ENCODE measurements around the gene JUND.
"Not testable (repeated sequence)": the region's sequence is repeated elsewhere in the genome, so short reads cannot be mapped to it uniquely, and the experiment has no call there.

The JUND gene

GRCh38 chr19:18281082-18282020 is at the start of gene JUND:
TSS of gene JUND (minus strand) at chr19:18281622. CDS start at chr19:18281484, 138 bp downstream.
- peak; percentile 96 for DNase-seq

GRCh38 chr19:18330868-18331267 is 49.4 kb upstream of the JUND start:
- no peak for DNase-seq

DNA sequence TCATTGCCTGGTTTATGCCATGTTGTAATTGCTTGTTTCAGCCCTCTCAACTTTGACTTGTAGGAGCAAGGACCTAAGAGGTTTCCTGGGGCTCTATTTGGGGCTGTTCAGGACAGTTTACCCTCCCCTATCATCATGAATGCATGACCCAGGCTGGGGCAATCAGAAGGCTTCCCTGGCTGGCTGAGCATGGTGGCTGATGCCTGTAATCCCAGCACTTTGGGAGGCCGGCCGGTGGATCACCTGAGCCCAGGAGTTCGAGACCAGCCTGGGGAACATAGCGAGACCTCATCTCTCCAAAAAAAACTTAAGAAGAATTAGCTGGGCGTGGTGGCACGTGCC is 47.6 kb upstream of the JUND start:
- DNase-seq = no peak

GRCh38 chr19:18328340-18329034 is 47.1 kb upstream of the JUND start:
- no peak for DNase-seq

- no peak for DNase-seq
Measured at GRCh38 chr19:18326772-18327171, 45.4 kb upstream of the JUND start.

- DNase-seq = not testable (repeated sequence)
Measured at GRCh38 chr19:18324373-18324731, 42.9 kb upstream of the JUND start.

DNA sequence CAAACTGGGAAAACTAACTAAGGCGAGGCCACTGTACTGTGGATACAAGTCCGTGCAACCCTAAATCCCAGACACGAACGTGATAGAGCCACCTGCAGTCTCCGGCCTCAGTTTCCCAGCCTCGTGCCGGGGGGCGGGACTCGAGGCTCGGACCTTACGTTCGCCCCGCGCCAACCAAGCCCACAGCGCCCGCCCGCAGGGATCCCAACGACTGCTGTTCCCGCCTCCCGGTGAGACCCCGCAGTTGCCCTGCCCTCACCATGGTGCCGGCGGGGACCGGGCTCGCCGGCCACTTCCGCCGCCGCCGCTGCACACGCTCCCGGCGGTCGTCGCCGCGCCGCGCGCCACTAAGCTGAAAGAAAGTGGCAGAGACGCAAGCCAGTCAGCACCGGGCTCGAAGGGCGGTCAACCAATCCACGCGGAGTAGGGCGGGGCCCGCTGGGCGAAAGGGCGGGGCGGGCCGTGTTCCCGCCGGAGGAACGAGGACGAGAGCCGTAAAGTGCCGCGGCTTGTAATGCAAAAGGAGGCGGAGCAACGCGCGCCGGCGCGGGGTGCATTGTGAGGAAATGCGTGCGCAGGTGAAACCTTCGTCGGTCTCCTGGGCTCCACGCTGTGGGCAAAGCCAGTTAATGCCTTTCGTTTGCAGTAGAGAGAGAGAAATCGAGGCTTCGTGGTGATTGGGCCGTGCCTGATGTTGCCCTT is 41.5 kb upstream of the JUND start, which contains the start of gene LSM4:
LSM4 (minus strand) TSS at position 318 of the 702 bp plus-strand sequence; CDS start at position 262, 56 bp downstream.
- DNase-seq = peak; percentile 93

DNA sequence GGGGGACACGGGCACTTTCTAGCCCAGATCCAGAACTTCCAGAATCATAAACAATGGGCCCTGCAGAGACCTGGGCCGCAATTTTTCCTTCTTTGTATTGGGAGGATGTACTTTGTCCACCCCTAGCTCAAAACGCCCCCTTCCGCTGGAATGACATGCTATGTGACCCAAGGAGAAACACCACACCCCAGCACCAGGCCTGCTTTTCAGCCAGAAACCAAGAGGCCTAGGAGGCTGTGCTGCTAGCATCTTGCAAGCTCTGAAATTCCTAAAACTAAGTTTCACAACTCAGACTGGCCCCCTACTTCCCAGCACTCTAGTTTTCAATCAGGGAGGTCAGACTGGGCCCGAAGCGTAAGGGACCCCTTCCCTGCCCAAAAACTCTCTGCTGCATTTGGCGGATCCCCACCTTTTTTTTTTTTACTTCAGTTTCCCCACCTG is 40.9 kb upstream of the JUND start:
- no peak for DNase-seq

GRCh38 chr19:18321734-18322102 is 40.3 kb upstream of the JUND start:
- DNase-seq = no peak

DNA sequence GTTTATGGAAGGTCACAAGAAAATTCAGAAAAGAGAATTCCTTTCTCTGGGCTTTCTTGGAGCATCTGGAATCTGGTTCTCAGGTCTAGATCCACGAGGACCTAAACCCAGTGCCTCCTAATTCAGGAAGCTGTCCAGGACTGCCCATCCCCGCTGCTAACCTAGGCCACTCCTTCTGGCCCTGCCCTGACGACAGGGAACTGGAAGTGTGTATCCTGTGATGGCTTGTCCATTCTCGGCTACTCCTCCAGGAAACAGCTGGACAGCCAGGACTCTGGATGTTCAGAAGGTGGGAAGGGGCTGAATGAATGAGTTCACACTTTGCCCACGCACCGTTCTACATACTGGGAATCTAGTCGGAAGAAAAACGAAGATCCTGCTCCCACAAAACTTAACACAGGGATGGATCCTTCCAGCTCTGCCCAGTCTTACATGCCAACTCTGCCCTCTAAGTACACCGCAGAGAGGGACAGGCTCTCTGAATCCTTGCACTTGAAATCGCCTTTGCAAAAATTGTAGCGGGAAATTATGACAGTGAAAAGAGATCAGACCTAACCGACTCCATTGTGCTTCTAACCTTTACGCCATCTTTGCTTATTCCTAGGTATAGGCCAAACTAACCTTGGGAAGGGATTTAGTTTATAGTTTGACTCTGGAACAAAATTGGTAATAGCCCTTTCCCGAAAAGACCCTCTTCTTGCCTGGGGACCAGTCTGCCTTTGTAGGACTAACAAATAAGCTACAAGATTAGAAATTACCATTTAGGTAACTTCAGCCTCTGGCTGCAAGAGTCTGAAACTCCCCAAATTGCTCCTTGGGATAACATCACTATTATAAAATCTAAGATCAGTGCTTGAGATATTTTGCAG is 39.7 kb upstream of the JUND start:
- no peak for DNase-seq

- DNase-seq = no peak
Measured at GRCh38 chr19:18319591-18320135, 38.2 kb upstream of the JUND start.

GRCh38 chr19:18317961-18318800 is 36.8 kb upstream of the JUND start:
- no peak for DNase-seq

DNA sequence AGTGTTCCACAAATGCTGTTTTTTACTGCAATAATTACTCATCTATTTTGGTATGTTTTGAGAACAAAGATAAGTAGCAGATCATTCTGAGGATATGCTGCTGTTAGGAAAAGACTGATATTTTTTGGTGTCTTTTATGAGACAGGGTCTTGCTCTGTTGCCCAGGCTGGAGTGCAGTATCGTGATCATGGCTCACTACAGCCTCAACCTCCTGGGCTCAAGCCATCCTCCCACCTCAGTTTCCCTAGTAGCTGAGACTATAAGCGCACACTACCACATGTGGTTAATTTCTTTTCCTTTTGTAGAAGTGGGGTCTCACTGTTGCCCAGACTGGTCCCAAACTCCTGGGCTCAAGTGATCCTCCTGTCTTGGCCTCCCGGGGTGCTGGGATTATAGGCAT is 32.0 kb upstream of the JUND start:
- no peak for DNase-seq

DNA sequence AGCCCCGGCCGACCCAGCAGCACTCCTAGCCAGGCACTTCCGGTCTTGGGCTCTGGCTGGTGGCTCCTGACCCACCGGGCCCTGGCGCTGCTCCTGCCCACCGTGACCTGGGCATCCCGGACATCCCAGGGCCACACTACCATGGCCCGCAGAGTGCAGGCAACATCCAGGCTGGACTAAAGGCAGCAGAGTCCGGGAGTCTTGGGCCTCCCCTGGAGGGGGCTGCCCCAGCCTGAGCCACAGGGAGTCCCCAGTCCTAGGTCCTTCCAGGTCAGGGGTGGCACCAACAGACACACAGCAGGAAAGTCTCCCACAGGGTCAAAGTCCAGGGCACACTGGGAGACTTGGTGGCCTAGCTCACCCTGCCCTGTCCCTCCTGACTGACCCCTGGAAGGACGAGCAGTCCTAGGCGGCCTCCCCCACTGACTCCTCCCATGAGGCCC is 30.7 kb upstream of the JUND start:
- DNase-seq = no peak

GRCh38 chr19:18311502-18312091 is 30.2 kb upstream of the JUND start:
- DNase-seq = no peak

DNA sequence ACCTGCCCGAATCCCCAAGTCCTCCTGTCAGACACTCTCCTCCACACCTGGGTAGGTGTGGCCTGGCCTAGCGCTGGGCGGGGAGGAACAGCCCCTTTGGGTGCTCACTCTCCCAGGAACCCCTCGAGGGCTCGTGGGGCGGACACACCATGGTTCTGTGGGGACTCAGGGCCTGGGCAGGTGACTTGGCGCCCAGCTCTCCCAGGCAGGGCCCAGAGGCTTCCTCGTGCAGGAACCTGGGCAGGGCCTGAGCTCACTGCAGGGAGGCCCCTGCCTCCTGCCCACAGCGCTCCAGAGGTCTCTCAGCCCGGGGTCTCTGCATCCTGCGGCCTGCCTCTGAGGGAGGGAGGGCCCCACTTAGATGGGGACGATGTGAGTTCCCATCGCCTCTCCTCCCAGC is 29.5 kb upstream of the JUND start:
- no peak for DNase-seq

- DNase-seq = no peak
Measured at GRCh38 chr19:18310118-18310909, 28.9 kb upstream of the JUND start.

DNA sequence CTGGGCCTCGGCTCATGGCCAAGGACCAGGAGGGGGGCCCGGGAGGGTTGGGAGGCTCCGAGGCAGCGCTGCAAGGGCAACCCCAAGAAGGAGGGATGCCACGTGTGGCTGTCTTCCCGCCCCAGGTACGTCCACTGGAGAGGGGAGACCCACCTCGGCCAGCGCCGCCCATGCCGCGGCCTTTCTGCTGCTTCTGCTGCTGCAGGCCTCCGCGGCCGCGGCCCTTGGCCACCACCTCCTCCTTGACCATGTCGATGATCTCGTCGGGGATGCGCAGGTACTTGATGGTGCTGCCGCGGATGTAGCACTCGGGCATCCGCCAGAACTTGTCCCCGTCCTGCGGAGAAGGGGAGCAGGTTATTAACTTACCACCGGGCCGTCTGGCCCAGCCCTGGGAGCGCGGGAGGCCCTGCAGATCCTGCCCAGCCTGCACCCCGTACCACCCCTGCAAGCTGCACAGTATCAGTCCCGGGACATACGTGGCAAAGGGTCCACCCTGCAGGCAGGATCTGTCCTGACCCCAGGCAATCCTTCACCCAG is 28.2 kb upstream of the JUND start:
- DNase-seq = no peak

GRCh38 chr19:18308948-18309325 is 27.5 kb upstream of the JUND start:
- DNase-seq = no peak
